LNCAP (cell line): ENCODE measurements around the gene TRAPPC12.

Experiments
- TF ChIP-seq, protein P1 (sequence below): fragments of 450-650 bp; IDR thresholded peaks from 2 replicates; pipeline ENCODE4 v1.5.1; 2017; ENCODE audit warnings: mild to moderate bottlenecking

Gene TRAPPC12

DNA sequence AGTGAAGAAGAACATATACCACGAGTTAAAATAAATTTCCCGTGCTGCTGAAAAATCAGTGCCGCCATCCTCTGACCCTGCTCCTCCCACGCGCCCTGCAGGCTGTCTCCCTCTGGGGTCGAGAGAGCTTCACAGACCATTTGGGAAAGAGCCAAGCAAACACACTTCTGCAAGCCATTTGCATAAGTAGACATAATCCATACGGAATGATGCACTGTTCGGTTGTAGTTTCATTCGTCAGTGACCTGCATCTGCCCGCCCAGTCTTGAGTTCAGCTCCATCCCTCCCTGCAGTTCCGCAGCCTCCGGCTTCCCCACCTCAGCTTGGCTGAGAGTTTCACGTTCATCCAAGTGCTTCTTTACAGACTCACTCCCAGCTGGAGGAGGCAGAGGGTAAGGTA lies 69.6 kb downstream of the TRAPPC12 start:
- TF ChIP-seq, protein P1, sequence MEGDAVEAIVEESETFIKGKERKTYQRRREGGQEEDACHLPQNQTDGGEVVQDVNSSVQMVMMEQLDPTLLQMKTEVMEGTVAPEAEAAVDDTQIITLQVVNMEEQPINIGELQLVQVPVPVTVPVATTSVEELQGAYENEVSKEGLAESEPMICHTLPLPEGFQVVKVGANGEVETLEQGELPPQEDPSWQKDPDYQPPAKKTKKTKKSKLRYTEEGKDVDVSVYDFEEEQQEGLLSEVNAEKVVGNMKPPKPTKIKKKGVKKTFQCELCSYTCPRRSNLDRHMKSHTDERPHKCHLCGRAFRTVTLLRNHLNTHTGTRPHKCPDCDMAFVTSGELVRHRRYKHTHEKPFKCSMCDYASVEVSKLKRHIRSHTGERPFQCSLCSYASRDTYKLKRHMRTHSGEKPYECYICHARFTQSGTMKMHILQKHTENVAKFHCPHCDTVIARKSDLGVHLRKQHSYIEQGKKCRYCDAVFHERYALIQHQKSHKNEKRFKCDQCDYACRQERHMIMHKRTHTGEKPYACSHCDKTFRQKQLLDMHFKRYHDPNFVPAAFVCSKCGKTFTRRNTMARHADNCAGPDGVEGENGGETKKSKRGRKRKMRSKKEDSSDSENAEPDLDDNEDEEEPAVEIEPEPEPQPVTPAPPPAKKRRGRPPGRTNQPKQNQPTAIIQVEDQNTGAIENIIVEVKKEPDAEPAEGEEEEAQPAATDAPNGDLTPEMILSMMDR, result no peak

DNA sequence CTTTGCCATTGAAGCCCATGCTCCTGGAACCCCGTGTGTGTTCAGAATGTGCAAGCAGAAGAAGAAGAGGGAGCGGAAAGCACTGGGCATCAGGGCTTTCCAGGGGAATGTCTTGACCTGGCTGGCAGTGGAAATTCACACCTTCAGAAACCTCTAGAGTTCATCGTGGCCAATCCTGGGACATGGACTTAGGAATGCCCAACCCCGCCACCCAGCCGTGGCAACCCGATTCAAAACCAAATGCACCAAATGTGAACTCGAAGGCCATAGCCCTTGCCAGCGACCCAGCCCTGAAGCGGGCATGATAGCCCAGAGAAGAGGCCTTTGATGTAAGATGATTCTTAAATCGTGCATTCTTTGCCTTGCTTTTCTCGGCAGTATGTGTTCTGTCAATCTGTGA lies 70.4 kb downstream of the TRAPPC12 start:
- TF ChIP-seq, protein P1, result no peak

DNA sequence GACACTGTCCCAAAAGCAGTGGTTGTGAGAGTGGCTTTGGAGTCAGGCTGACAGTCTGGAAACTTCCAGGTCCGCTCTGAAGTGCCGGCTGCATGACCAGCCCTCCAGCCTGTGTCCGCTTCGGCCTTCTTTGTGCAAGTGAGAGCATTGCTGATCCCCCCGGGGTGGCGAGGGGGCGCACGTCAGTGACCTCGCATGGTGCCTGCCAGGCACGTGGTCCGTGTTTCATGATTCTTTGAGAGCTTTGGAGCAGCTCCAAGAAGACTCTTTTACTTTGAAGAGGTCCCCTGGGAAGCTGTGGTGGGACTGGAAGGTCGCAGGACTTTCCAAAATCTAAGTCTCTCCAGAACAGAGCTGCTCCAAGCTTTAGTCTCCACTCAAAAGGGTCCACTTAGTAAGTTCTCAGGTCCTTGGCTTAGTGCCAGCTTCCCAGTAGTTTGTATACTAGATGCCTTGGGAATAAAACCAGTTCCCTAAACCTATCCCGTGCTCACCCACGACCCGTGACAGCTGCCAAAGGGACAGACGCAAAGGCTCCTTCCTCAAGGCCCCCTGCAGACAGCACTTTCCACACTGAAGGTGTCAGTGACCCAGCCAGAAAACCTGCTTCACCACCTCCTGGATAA lies 71.0 kb downstream of the TRAPPC12 start:
- TF ChIP-seq, protein P1, result no peak

DNA sequence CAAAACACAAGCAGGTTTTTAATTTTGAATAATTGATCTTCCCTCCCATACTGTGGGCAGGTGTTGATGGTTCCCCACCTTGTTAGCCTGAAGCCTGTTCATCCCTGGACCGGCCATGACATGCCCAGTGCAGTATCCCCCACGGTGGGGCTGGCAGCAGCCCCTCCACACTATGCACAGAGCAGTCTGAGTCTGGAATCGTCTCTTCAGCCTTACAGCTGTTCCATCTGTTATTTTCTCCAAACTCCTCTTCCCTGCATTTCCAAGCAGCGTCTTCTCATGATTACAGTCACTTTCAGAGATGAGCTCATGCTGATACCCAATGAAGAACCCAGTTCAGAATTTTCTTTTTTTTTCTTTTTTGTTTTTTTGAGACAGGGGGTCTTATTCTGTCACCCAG lies 71.7 kb downstream of the TRAPPC12 start:
- TF ChIP-seq, protein P1, result no peak

DNA sequence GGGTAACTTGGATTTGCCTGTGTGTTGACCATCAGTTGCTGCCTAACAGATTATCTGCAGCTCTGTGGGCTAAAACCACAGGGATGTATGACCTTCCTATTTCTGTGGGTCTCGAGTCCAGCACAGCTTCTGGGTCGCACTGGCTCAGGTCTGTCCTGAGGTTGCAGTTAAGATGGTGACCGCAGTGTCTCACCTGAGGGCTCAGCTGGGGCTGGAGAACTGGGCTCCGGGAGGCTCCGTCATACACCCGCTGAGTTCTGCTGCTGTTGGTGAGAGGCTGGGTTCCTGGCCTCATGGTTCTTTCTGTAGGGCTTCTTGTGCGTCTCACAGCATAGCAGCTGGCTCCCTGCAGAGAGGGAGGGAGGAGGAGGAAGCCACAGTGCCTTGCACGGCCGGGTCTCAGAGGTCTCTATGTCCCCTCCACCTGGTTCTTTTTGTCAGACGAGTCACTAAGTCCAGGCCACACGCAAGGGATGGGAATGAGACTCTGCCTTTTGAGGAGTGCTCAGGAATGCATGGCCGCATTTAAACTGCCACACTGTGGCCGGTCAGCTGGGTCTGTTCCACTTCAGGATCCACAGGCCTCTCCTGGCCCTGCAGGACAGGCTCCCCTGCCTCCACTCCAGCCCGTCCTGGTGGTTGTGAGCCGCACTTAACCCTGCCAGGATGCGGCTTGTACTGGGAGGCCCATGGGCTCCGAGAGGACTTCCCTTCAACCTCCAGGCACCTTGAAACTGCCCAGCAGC lies 72.6 kb downstream of the TRAPPC12 start:
- TF ChIP-seq, protein P1, result no peak

DNA sequence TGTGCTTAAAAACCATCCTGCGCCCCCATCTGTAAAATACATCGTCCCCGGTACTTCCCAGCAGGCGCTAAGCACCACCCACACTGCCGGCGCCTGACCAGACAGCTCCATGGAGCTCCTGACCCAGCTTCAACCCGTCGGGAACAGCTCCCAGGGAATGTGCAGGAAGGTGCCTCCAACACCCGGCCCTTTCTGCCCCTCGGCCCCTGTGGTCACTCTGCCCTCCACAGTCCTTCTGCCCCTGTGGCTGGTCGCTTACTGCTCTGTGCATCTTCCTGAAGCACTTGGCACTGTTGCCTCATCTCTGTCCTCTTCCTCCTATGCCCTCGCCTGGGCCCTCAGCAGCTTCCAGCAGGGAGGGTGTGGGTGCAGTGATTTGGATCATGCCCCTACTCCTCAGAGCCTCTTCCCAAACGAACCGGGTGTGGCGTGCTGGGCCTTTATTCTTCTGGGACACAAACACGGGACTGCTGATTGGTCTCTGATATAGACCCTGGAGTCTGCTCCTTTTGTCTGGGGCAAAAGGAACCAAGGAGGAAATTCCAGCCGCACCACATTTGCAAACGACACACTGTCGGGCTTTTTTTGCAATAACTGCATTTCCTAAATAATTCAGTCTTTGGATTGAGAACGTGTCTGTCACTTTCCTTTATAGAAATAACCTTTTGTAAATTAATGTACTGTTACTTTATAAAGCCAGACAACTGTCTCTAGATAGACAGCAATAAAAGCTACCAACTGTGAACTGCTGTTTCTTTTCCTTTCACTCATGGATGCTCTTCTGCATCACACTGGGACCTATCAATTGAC lies 73.9 kb downstream of the TRAPPC12 start:
- TF ChIP-seq, protein P1, result no peak

DNA sequence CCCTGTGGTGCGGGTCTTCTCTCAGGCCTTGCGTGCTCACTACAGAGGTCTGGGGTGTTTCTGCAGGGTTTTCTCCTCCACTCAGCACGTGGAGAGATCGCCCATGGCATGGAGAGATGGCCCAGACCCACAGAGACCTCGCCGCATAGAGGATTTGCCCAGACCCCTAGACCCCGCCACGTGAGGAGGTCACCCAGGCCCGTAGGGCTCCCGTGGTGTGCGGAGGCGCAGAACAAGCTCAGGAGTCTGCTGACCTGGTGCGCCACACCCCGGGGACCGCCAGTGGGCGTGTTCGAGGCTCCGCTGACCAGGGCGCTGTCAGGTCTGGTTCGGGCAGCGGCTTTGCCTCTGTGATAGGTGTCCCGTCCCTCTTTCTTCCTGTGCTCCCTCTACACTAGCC lies 75.3 kb downstream of the TRAPPC12 start:
- TF ChIP-seq, protein P1, result no peak
